Liver (tissue), 9 donors: ENCODE data around the gene ICAM4. TPM values are rescaled to one million over a fixed set of nuclear protein-coding genes. Genes with fewer than 3 reads are reported as not detected.

ENCODE experiments used
- DNase-seq: peaks from one replicate; pipeline ENCODE4 v3.0.0-alpha.2; 2017; ENCODE audit warnings: low spot score
- H3K27ac ChIP-seq, 2 donors: one replicate each; pipeline ENCODE4 v1.7.0; 2013; ENCODE audit warnings: inconsistent platforms in 2 of 2, low read length in 2 of 2, control low read depth in 1 of 2, low read depth in 1 of 2, mild to moderate bottlenecking in 1 of 2
- H3K27me3 ChIP-seq, 4 donors: one replicate each; pipeline versions ENCODE4 v1.6.1 to v1.7.0; 2013; ENCODE audit warnings: low read length in 3 of 4, inconsistent platforms in 1 of 4, mild to moderate bottlenecking in 1 of 4, moderate library complexity in 1 of 4; ENCODE audit not compliant: control insufficient read depth in 4 of 4, insufficient read depth in 4 of 4
- H3K36me3 ChIP-seq, 4 donors: one replicate each; pipeline versions ENCODE4 v1.6.1 to v1.7.0; 2013; ENCODE audit warnings: low read length in 3 of 4, mild to moderate bottlenecking in 3 of 4, low read depth in 1 of 4, moderate library complexity in 1 of 4; ENCODE audit not compliant: control insufficient read depth in 4 of 4, insufficient read depth in 3 of 4
- H3K4me1 ChIP-seq, 4 donors: one replicate each; pipeline versions ENCODE4 v1.6.1 to v1.7.0; 2013; ENCODE audit warnings: low read length in 3 of 4, mild to moderate bottlenecking in 3 of 4, moderate library complexity in 1 of 4; ENCODE audit not compliant: control insufficient read depth in 4 of 4, insufficient read depth in 4 of 4
- H3K4me3 ChIP-seq, 3 donors: one replicate each; pipeline versions ENCODE4 v1.6.1 to v1.7.0; 2013; ENCODE audit warnings: low read length in 3 of 3, control low read depth in 1 of 3, low read depth in 1 of 3, mild to moderate bottlenecking in 1 of 3
- H3K9ac ChIP-seq, 2 donors: one replicate each; pipeline ENCODE4 v1.7.0; 2013; ENCODE audit warnings: low read length in 2 of 2, mild to moderate bottlenecking in 2 of 2, moderate library complexity in 2 of 2, control low read depth in 1 of 2, low read depth in 1 of 2
- H3K9me3 ChIP-seq, 4 donors: one replicate each; pipeline versions ENCODE4 v1.6.1 to v1.7.0; 2013; ENCODE audit warnings: low read length in 3 of 4; ENCODE audit not compliant: control insufficient read depth in 4 of 4
- CTCF ChIP-seq: fragments of 150-350 bp; IDR thresholded peaks from 2 replicates; pipeline ENCODE4 v1.5.1; 2017; ENCODE audit warnings: improper control_type of control experiment, low read depth, low read length; ENCODE audit not compliant: missing input control
- EGR1 ChIP-seq, 2 donors: IDR thresholded peaks; 2 replicates each; pipeline ENCODE4 v1.6.1; 2016 to 2018; ENCODE audit warnings: antibody characterized with exemption in 2 of 2, low read depth in 2 of 2
- FOXA1 ChIP-seq: IDR thresholded peaks from 2 replicates; pipeline ENCODE4 v1.6.1; 2016; ENCODE audit warnings: antibody characterized with exemption
- FOXA2 ChIP-seq: IDR thresholded peaks from 2 replicates; pipeline ENCODE4 v1.6.1; 2016; ENCODE audit warnings: antibody characterized with exemption
- GABPA ChIP-seq, 2 donors: IDR thresholded peaks in 1 of 2; conservative IDR thresholded peaks in 1 of 2; 2 replicates each; pipeline ENCODE4 v1.6.1; 2016; ENCODE audit warnings: antibody characterized with exemption in 2 of 2, mild to moderate bottlenecking in 1 of 2, moderate library complexity in 1 of 2
- HNF4A ChIP-seq, 2 donors: conservative IDR thresholded peaks; 2 replicates each; pipeline ENCODE4 v1.6.1; 2016; ENCODE audit warnings: antibody characterized with exemption in 2 of 2, mild to moderate bottlenecking in 2 of 2
- HNF4G ChIP-seq: IDR thresholded peaks from 2 replicates; pipeline ENCODE4 v1.6.1; 2016; ENCODE audit warnings: antibody characterized with exemption
- NR2F2 ChIP-seq: IDR thresholded peaks from 2 replicates; pipeline ENCODE4 v1.6.1; 2016; ENCODE audit warnings: antibody characterized with exemption
- RAD21 ChIP-seq, 2 donors: IDR thresholded peaks; 2 replicates each; pipeline ENCODE4 v1.6.1; 2016; ENCODE audit warnings: antibody characterized with exemption in 2 of 2, mild to moderate bottlenecking in 2 of 2
- REST ChIP-seq: IDR thresholded peaks from 2 replicates; pipeline ENCODE4 v1.6.1; 2016; ENCODE audit warnings: antibody characterized with exemption, mild to moderate bottlenecking
- RXRA ChIP-seq, 2 donors: IDR thresholded peaks; 2 replicates each; pipeline ENCODE4 v1.6.1; 2017 to 2018; ENCODE audit warnings: antibody characterized with exemption in 2 of 2, mild to moderate bottlenecking in 1 of 2
- SP1 ChIP-seq: IDR thresholded peaks from 2 replicates; pipeline ENCODE4 v1.6.1; 2018; ENCODE audit warnings: antibody characterized with exemption, mild to moderate bottlenecking
- TAF1 ChIP-seq: conservative IDR thresholded peaks from 2 replicates; pipeline ENCODE4 v1.6.1; 2016; ENCODE audit warnings: antibody characterized with exemption, mild to moderate bottlenecking
- YY1 ChIP-seq: IDR thresholded peaks from 2 replicates; pipeline ENCODE4 v1.6.1; 2016; ENCODE audit warnings: antibody characterized with exemption, mild to moderate bottlenecking
- WGBS: extraction: QIAGEN DNeasy Blood & Tissue Kit; methylation state at CpG from one replicate; pipeline ENCODE4 v1.1.7; 2013; 5-methylcytosine and 5-hydroxymethylcytosine counted together
- polyA plus RNA-seq, 2 donors: library from polyadenylated mRNA; stranded (reverse) in 1 of 2; unstranded in 1 of 2; fragments of 200-250 nt in 1 of 2; fragments of >200 nt in 1 of 2; fragmentation: Nextera tagmentation in 1 of 2; extraction: Ambion mirVana in 1 of 2; gene quantifications; one replicate each; pipeline versions ENCODE4 v1.2.1 to v1.2.3, GENCODE V29; 2013 to 2015
- total RNA-seq, 2 donors: library from RNA; depleted of rRNA; stranded (reverse); fragments of >200 nt; gene quantifications; one replicate each; pipeline ENCODE4 v1.2.3, GENCODE V29; 2014
- donor health status: healthy.
- donor health status: healthy.
- donor health status: healthy.
- donor health status: healthy.
- donor health status: healthy.

Gene ICAM4
- total and polyA plus RNA-seq, 4 donors = 0.05 to 74.1 (median 0.33) TPM; not detected in 1

- peaks cover 7 to 26% (median 16%) of the 10 kb centered on the region in 4 donors for H3K4me1 ChIP-seq
- peaks cover 14 to 49% (median 32%) of the 10 kb centered on the region in 4 donors for H3K36me3 ChIP-seq
- no peak overlapping the region for H3K27ac ChIP-seq
Measured at GRCh38 chr19:10284065-10284959, 2.4 kb upstream of the ICAM4 start.

GRCh38 chr19:10284960-10285278 is 1.8 kb upstream of the ICAM4 start:
- Histone ChIP-seq H3K36me3 (peaks cover 14 to 47% (median 29%) of the 10 kb centered on the region in 4 donors), H3K4me1 (peaks cover 7 to 30% (median 21%) of the 10 kb centered on the region in 4 donors), H3K9ac (no peak overlapping the region), H3K9me3 (no peaks in the 10 kb centered on the region), H3K27ac (no peak overlapping the region), H3K27me3 (peaks cover 0 to 2% (median 0%) of the 10 kb centered on the region in 4 donors), H3K4me3 (no peak overlapping the region)
- TF ChIP-seq EGR1 (IDR thresholded peaks at IDR 0.05; ENCODE audit: low read depth in 2 of 2) = no peak
- TF ChIP-seq FOXA1 = no peak
- no peak for TF ChIP-seq CTCF
- TF ChIP-seq NR2F2 = no peak
- TF ChIP-seq TAF1 = no peak
- TF ChIP-seq RXRA (IDR thresholded peaks at IDR 0.05) = no peak
- no peak for TF ChIP-seq SP1
- no peak for TF ChIP-seq REST
- TF ChIP-seq FOXA2 = no peak
- TF ChIP-seq YY1 = no peak
- TF ChIP-seq GABPA (IDR thresholded peaks at IDR 0.05 in 1 of 2, conservative IDR thresholded peaks at IDR 0.05 in 1 of 2) = no peak
- no peak for TF ChIP-seq RAD21 (IDR thresholded peaks at IDR 0.05)
- TF ChIP-seq HNF4A (conservative IDR thresholded peaks at IDR 0.05) = no peak
- WGBS = 97% methylated on average over 13 of the region's 13 CpGs
- no peak for DNase-seq

More at GRCh38 chr19:10284065-10284959, 2.4 kb upstream of the ICAM4 start:
- Histone ChIP-seq H3K9me3 (no peaks in the 10 kb centered on the region), H3K4me3 (no peak overlapping the region), H3K27me3 (peaks cover 0 to under 1% (median 0%) of the 10 kb centered on the region in 4 donors), H3K9ac (no peak overlapping the region)
- TF ChIP-seq RAD21 (IDR thresholded peaks at IDR 0.05) = no peak
- TF ChIP-seq HNF4G = no peak
- TF ChIP-seq REST = no peak
- TF ChIP-seq NR2F2 = no peak
- no peak for TF ChIP-seq EGR1 (IDR thresholded peaks at IDR 0.05; ENCODE audit: low read depth in 2 of 2)
- no peak for TF ChIP-seq GABPA (IDR thresholded peaks at IDR 0.05 in 1 of 2, conservative IDR thresholded peaks at IDR 0.05 in 1 of 2)
- TF ChIP-seq RXRA (IDR thresholded peaks at IDR 0.05) = no peak
- no peak for DNase-seq
- WGBS = 93% methylated on average over 34 of the region's 34 CpGs
